HG03342 (cell line): ENCODE measurements around the gene ACE2.
A peak's percentile ranks its signal among the peaks of the same experiment; 100 is the strongest.

Experiments used
- ATAC-seq: cut with Tn5 transposase; IDR thresholded peaks from one replicate; pipeline ENCODE4 v1.9.1; 2021; ENCODE audit warnings: mild to moderate bottlenecking, moderate library complexity; ENCODE audit not compliant: unreplicated experiment

ACE2 gene

DNA sequence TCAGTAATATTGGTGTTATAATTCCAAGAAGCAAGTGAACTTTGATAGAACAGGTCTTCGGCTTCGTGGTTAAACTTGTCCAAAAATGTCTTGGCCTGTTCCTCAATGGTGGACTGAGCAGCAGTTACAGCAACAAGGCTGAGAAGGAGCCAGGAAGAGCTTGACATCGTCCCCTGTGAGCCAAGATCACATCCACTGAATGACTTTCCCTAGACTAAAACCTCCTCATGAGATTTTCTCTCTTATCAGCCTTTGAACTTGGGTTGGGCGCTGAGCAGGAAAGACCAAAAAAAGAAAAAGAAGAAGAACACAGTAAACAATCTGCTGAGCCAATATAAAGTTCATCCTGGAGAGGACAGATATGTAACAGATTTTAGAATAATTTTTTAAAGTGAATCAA lies at the start of gene ACE2:
Gene ACE2, minus strand, starts transcription at position 216 of the 400 bp plus-strand sequence. Its CDS starts 49 bp downstream, at position 167.
- ATAC-seq: no peak

DNA sequence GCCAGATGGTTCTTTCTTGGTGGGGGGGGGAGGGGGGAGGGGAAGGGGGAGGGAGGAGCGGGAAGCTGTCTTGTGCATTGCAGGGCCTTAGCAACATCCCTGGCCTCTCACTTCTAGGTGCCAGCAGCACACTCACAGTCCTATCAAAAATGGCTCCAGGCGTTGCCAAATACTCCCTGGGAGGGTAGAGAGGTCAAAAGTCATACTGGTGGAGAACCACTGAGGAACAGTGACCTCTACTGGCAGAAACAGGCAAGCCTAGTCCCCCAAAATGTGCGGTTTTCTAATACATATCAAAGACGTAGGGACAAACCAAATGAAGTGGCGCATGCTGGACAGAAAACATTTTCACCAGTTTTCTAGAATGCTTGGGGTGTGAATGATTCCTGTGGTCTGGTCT lies 46.8 kb upstream of the ACE2 start:
- ATAC-seq: peak; percentile 71

DNA sequence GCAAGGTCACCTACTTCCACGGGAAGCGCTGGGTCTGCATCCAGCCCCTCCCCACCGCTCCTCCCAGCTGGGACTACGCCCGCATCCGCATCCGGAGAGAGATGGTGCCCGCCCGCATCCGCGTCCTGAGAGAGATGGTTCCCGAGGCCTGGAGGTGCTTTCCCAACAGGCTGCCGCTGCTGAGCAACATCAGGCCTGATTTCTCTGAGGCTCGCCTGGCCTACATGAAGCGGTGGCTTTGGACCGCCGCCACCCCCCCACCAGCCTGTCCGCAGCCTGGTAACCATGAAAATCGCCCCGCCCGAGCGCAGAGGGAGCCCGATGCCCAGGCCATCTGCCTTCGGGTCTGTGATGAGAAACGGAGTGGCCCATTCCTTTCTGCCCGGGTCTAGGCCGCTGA lies 45.8 kb upstream of the ACE2 start:
- no peak for ATAC-seq

DNA sequence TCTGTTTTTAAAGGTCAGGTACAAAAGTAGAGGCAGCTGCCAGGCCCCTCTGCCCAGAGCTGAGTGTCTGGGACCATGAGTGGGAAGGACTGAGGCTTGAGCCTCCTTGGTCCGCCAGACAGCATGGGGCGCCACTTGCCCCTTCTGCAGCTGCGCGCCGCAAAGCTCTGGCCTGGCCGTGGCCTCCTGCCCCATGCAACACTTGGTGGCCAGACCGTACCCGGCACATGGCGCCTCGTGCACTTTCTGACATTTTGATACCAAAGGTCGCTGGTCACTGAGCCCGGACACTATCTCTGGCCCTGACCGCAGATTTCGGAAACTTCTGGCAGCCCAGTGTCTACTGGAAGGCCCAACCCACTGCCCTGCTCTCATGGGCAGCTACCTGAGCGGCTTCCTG lies 45.3 kb upstream of the ACE2 start:
- ATAC-seq: no peak

DNA sequence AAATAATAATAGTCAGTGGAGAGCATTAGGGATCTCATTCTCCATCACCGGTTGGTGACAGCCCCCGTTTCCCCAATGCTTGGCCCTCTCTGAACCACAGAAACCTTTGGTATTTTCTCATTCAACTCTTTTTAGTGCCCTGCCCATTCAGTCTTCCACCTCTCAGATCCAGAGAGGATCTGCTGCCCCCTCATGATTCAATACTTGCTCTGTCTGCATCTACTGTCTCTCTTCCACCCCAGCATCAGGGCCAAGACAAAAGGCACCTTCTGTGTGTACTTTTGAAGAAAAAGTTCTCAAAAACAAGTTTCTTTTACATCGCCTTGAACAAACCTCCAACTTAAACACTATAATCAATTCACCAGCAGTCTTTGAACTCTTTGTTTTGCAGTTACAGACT lies 44.5 kb upstream of the ACE2 start:
- ATAC-seq: no peak

DNA sequence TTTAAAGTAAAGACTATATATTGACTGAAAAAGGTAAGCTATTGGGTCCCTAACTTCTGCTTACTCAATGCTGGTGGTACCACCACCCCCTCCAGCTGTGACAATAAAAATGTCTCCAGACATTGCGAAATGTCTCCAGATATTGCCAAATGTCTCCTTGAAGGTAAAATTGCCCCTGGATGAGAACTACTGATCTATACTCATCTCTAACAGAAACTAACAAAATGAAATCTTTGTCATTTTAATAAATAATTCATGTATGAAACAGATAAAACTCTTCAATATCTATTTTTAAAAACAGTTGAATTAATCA lies 43.8 kb upstream of the ACE2 start:
- ATAC-seq: no peak

DNA sequence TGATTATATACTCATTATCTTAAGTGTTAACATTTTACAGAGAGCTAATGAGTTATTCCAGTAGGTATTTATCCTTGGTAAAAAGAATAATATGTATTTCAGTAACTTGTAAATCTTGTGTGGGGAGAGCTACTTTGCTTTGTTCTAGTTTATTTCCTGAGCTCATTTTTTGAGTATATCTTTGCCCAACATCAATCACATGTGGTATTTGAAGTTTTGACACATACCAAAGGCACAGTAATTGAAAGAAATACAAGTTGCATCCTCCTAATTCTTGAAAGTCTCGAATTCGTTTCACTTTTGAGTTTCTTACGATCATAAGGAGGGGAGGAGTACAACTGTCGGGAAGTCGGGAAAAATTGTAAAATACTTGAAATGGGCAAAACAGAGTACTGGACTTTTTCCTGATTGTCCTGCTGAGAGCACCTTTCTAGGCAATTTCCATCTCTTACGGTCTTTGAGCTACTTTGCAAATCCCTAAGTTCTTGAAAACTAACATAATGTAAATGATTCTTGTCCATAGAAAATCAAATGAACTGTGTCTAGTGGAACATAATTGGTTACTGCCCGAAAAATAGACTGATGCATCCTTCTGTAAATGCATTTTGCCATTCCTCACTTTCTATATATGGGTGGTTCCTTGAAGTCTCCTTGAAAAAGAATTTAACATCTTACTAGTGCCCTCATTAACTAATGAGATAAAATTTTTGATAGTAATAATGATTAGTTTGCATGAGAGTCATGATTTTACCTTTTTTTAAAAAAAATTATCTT lies 43.2 kb upstream of the ACE2 start:
- ATAC-seq: no peak

DNA sequence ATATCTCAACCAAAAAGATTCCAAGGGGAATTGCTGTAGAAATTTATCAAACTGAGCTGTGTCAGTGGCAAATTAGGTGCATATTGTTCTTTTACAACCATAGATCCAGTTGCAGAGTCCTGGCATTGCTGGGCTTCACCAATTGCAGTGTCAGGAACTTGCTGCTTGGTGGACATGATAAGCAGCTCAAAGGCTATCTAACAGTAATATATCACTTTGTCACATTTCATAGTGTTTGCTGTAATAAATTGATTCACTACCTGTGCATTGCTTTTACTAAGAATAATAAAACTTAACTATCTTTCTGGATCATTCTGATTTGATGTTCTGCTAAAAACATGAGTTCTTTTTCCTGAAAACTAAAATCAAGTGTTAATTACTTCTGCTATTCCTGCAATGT lies 30.9 kb upstream of the ACE2 start:
- no peak for ATAC-seq

DNA sequence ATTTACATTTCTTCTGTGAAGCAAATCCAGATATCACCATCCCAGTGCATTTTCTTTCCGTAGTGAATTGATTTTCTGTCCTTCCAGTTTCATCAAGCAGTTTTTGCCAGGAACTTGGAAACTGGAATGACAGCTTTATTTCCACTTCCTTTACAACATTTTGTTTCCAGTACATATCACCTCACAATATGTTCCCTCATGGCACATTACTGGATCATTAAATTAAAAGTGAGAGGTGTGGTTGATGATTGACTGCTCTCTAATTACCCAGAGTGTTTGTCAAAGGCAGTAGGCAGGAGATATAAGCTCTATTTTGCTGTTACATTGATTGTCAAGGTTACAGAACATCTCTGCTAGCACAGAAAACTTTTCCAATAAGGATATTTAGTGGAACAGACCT lies 22.3 kb upstream of the ACE2 start:
- no peak for ATAC-seq

DNA sequence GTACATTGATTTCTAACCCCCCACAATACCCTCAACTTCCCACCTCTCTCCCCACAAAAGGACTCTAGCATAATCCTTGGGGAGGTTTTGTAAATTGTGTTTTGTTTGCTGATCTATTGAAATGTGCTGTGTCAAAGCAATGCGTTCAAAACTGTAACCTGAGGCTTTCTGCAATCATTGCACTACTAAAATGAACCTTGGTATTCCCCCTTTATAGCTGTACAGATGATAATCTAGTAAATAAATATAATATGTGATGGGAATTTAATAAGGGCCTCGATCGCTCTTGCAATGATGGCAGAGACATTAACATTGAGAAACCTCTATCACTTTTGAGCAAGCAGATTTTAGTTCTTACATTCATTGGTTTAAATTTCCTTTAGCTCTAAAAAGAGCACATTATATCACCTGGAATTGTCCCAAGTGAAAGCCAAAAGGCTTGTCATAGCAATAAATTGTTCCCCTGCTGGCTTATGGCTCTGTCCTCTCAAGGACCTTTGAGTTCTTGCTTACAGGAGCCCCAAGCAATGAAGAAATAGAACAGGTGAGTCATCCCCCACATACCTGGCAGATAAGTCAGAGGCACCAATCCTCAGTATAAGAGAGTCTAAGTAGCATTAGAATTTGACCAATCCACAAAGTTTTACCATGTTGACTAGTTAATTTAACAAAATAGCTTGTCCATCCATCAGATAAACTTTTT lies 18.4 kb upstream of the ACE2 start:
- no peak for ATAC-seq

DNA sequence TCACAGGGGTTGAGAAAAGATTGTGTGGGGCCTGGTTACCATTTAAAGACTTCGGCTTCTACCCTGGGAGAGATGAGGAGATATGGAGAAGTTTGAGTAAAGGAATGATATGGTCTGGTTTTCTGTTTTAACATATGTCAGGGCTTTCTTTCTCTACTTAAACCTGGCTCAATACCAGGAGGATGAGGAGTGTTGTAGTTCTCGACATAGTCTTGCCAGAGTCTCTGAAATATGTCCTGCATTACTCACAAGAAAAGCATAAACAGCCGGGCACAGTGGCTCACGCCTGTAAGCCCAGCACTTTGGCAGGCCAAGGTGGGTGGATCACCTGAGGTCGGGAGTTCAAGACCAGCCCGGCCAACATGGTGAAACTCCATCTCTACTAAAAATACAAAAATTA lies 16.4 kb upstream of the ACE2 start:
- no peak for ATAC-seq

DNA sequence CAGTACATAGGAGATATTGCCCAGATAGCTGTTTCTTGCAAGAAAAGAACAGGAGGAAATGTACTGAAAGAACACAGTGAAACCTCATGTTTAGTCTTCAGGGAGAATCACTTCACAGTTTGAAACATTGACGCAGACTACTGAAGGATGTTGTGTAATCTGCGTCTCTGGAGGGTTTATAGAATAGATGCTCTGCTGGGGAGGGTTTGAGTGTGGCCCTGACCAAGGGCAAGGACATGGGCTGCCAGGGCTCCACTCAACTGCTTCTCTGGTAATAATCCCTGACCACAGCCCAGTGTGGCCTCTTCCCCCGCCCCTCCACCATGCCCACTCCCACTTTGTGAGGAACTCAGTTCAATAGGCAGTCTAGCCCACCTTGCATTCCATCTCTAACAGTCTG lies 15.8 kb upstream of the ACE2 start:
- no peak for ATAC-seq

DNA sequence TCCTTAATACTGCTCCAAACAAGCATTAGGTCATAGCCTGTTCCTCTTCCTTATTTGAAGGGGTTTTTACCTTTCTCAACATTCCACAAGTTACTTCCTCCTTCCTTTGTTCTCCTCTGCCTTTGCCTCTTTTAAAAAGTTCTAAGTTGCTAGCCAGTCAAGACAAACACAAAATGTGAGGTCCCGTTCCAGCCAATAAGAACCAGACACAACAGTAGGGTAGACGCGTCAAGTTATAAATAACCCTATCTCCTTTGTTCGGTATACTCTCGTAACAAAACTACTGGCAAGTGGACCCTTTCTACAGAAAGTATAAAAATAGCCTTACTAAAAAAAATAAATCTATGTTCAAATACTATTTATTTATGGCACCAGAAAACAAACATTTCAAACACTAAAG lies 6.3 kb upstream of the ACE2 start:
- ATAC-seq: no peak

DNA sequence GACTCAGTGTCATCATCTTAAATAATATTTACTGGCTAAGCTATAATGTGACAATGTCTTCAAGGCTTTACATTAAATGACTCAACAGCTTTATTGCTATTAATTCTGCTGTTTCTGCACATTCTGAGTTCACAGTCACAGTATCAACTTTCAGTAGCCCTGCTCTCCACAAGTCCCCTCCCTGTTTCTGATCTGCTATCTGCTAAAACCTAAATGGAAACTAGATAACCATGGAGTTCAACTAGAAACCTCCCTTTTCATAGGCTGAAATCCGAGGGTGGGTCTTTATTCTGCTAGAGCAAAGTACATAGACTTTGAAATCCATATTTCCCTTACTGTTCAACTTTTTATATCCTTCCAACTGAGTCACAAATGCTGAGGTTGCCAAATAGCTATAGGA lies 5.4 kb upstream of the ACE2 start:
- no peak for ATAC-seq

DNA sequence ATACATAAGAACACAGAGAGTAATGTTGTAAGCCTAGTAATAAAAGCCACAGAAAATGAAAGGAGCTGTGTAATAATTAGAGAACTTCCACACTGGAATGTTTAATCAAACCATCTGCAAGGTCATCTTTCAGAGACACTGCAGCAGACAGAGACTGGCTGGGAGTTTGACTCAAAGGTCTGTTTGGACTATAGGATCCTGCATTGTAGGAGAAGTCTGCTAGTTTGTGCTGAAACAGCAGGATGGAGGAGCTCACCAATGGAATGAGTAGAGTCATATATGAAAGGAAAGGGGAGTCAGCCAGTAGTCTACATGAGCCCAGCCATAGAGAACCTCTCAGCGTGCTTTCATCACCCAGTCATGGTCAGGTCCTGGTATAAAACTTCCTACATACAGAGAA lies 4.5 kb upstream of the ACE2 start:
- no peak for ATAC-seq

DNA sequence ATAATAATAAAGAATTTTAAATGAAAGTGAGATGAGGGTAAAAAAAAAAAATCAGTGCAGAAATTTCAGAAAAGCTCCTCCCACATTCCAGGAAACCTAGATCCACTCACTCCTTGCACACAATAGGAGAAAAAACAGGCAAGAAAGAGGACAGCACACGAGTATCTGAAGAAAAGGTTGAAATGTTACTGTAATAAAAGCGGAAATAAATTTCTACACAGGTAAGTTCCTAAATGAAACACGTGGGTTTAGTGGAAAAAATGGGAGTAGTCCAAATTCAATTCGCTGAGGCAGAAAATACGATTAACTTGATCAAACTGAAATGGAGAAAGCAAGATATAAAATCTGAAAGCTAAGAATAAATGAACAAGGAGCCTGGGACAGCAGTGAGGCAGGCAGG lies 2.0 kb upstream of the ACE2 start:
- ATAC-seq: no peak

DNA sequence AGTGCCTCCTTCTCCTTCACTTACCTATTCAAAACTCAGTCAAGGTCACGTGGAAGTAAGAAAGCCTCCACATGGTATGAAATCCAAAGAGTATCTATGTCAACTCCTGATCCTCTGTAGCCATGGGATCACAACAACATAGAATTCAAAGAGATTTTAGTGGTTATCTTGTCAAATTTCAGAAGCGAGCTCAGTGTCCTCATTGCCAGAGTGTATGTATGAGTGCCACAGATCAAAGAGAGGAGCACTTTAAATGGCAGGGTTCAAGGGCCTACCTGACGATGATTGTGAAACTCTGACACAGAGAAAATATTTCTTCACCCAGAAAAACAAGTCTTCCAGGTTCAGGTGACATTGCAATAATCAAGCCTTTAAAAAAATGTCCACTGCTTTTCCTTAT lies 1.2 kb upstream of the ACE2 start:
- ATAC-seq: no peak

DNA sequence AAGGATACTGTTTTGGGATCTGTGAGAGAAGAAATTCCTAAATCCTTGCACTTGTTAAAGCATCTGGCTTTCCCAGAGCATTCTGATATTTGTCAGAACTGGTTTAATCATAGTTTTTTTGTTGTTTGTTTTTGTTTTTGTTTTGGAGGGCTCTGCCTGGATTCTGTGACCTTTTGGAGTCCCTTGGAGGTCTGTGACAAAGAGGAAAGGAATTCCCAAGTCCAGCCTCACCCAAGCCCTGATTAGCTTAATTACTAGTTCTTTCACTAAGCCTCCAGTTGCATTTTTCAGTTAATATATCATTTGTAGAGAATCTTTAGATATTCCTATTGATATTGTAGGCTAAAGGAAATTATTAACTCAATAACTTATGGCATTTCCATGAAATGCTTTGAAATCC lies 711 bp downstream of the ACE2 start:
- no peak for ATAC-seq

DNA sequence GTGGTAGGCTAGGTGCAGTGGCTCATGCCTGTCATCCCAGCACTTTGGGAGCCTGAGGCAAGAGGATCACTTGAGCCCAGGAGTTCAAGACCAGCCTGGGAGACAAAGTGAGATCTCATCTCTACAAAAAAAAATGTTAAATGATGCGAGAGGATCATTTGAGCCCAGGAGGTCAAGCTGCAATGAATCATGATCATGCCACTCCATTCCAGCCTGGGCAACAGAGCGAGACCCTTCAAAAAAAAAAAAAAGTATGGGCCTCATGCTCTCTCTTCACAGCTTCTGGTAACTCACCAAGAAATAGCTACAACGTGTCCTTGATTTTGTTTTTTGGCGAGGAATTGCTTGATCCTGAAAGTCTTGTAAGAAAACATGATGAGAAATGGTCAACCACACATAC lies 1.3 kb downstream of the ACE2 start:
- no peak for ATAC-seq

DNA sequence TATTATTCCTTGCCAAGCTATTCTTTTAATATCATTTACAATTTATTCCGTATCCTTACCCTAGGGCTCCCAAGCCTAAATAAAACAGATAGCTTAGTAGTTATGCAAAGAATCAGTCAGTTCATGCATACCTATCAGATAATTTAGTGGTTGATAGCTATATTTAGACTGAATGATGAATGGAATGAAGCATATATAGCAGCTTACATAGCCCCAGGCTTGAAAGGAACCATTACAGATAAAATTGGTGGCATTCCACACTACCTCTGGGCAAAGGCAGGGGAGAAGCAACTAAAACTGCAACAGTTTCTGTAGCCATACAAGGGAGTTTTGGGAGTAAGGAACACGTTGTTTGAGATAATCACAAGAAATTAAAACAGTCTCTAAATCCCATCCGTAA lies 2.7 kb downstream of the ACE2 start:
- no peak for ATAC-seq

DNA sequence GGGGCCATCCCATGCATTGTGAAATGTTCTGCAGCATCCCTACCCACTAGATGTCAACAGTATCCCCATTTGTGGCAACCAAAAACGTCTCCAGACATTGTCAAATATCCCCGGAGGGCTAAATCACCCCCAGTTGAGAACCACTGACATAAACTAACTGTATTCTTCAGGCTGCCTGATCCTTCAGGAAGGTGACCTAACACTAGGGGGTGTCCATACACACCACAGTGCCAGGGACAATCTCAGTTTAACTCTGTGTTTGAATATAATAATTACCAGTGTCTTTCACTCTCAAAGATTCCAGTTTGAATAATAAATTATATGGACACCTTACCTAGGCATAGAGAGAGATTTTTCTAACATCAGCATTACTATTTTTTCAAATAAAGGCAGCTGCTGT lies 6.4 kb downstream of the ACE2 start:
- ATAC-seq: no peak

DNA sequence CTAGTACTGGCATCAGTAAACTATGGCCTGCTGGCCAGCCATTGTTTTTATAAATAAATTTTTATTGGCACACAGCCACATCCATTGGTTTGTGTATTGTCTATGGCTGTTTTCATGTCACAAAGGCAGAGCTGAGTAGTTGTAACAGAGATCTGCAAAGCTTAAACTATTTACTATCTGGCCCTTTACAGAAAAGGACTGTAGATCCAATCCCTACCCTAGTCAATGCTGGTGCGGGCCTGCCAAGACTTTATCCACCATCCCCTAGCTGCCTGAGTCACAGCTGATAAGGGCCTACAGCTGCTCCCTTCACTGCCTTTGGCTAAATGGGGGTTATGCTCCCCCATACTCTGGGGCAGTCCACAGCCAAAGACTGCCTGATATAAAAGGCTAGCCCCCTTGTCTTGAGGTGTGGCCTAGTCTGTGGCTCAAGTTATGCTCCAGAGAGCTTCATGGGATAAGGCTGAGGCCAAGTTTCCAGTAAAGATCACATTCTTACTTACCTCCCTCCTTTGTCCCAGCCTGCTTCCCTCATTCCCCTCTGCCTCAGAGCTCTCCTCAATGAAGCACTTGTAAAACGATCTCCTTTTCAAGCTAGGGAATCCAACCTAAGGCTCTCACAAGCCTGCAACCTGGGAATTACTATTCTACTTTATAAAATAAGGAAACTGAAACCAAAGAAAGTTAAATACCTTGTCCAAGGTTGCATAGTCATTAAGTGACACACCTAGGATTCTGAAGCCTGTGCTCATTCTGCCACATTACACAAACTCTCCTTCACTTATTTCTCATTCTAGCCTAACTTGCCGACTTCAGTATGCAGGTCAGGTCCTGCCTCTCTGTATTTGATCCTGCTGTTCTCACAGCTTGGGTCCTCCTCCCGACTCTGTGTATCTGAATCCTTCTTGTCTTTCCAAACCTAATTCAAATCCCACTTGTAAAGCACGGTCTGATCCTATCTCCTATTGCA lies 20.7 kb downstream of the ACE2 start:
- no peak for ATAC-seq
